ENCODE measurements around the gene ELOVL2.

DNA sequence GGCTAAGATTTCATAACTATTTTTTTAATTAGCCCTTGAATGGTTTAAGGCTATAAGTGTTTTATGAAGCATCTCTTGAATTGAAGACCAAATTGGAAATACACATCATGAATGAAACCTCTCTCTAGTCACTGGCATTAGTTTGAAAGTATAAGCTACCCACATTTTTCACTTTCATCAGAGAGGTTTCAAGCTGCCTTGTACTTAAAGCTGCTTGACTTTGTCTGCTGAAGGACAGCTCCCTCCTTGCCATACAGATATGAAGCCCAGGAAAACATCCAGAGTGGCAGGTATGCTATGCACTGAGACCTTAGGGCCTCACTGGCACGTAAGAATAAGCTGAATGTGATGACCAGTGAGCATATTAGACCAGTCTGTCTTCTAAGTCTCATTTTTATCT is 62.7 kb downstream of the ELOVL2 start:
- TF ChIP-seq EZH2 (IDR thresholded peaks at IDR 0.05; ENCODE audit: insufficient read depth, poor library complexity, severe bottlenecking) (no peak), EZH2phosphoT487 (IDR thresholded peaks at IDR 0.05; ENCODE audit: insufficient read depth, low read depth) (no peak)

Measured in GM23248 (cell line).